ENCODE results near the gene GABARAP.
A peak's percentile ranks its signal among the peaks of the same experiment; 100 is the strongest.

GABARAP gene

DNA sequence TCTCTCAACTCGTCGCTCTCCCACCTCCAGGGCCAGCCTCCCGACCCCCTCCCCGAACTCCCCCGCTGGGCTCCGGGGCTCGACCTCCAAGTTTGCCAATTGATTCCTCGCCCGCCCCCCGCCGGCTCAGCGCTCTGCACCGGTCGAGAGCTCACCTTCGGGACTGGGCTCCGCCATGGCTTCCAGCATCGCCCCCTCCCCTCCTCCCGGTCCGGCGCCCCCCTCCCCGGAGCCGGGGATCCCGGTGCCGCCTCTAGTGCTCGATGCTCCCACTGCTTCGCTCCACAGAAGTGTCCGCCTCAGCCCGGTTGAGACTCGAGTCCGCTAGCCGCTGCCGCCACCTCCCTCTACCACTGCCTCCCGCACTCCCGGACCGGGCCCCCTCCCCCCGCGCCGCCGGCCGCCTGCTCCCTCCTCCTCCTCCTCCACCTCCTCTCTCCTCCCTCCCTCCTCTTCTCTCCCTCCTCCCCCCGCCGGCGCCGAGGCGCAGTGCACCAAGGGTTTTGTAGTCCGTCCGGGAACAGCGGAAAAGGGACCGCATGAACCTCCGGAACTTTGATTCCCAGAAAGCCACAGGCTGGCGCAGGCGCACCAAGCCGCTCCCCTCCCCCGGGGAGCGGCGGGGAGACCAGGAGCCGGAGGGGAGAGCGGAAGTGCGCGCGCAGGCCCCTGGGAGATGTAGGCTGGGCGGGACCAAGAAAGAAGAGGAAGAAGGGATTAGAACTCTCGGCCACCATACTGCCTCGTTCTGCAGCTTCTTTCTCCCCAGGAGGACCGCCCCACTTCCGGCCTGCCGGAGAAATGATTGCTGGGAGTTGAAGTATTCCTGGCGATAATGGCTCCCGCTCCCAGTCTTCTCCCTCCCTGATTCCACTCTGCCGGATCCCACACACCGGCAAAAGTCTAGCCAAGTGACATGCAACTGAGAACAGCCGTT lies 2.9 kb downstream of the GABARAP start, which contains the start of gene PHF23:
Gene PHF23, minus strand, starts transcription at position 367 of the 937 bp plus-strand sequence. Its CDS starts 178 bp downstream, at position 189.
- DNase-seq = peak; percentile 100

DNA sequence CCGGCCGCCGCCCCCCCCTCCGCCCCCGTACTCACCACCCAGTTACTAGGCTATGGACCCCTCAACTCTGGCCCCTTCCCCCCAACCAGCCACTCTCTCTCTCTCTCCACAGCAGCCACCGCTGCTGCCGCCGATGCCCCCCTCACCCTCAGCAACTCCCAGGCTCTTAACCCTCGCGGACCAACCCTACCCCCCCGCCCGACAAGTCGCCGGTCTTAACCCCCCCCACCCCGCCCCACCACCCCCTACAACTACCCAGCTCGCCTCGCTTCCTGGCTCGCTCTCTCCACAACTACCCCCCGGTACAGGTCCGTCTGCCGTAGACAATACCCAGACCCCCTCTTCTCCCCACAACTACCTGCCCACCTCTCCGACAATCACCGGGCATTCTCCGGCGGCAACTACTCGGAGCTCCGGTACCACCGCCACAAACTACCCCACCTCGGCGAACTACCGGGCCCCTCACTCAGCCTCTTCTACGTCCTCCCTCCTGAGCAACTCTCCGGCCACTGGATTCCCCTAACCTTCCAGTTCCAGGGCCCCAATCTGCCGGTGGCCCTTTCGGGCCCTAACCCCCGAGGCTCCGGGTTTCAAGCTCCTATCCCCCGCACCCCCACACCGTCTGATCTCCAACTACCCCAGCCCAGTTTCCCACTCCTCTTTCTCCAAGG lies 3.7 kb downstream of the GABARAP start:
- DNase-seq = peak; percentile 35

DNA sequence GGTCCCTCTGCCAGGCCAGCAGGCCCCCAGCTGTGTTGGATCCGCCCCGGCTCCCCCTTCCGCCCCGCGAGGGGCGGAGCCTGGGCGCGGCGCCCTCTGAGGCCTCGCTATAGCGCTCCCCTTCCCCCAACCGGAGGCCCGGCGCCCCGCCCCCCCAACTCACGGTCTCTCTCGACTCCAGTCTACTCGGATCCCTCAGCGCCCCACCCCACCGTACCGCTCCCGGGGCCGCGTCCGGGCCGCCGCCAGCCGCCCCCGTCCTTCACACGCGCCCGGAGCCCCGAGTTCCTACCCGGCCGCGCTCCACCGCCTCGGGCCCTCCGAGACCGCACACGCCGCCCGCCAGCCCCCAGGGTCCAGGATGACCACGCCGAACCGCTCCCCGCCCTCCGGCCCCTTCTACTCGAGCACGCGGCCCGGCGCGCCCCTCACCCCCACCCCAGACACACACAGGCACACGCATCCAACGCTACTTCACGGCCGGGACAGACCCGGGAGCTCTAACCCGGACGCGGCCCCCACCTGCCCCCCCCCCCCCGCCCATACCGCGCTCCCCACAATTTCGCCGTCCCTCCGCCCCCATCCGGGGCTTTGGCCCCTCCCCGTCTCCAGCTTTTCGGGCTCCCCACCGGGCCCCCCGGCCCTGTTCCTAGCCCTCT lies 4.4 kb downstream of the GABARAP start:
- DNase-seq = peak; percentile 84

DNA sequence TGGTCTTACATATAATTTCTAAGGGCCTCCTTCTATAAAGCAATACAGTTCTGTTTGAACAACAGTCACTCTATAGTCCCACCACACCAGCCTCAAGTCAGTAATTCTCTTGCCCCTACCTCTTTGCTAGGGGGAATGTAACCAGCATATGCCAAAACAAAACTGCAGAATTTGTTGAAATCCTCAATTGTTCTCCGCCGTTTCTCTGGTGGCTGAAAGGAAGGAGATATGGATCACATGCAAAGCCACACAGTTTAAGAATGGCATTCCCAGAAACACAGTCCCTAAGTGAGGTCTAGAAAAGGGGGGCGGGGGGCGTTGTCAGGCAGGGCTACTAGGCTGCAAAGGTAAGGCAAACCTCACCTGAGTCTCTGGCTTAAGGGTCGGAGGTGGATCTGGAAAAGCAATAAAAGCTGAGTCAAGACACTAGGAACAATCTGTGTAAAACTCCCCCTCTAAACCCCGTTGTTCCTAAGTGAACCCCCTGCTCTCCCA lies 4.9 kb downstream of the GABARAP start:
- no peak for DNase-seq

DNA sequence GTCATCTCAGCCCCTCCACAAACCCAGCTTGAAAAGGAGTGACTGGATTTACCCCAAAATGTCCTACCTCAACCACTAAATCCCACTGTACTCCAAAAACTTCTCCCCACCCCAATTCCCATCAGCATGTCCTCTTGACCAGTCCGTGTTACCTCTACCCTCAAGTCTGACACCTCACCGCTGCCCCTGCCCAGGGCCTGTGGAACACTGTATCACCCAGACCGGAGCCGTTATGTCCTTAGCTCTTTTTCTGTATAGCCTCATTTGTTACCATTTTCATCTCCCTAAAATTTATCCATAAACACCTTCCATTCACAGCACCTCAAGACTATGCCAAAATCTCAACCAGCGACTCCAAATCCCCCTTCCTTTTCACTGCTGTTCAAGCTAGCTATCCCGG lies 5.4 kb downstream of the GABARAP start:
- no peak for DNase-seq

DNA sequence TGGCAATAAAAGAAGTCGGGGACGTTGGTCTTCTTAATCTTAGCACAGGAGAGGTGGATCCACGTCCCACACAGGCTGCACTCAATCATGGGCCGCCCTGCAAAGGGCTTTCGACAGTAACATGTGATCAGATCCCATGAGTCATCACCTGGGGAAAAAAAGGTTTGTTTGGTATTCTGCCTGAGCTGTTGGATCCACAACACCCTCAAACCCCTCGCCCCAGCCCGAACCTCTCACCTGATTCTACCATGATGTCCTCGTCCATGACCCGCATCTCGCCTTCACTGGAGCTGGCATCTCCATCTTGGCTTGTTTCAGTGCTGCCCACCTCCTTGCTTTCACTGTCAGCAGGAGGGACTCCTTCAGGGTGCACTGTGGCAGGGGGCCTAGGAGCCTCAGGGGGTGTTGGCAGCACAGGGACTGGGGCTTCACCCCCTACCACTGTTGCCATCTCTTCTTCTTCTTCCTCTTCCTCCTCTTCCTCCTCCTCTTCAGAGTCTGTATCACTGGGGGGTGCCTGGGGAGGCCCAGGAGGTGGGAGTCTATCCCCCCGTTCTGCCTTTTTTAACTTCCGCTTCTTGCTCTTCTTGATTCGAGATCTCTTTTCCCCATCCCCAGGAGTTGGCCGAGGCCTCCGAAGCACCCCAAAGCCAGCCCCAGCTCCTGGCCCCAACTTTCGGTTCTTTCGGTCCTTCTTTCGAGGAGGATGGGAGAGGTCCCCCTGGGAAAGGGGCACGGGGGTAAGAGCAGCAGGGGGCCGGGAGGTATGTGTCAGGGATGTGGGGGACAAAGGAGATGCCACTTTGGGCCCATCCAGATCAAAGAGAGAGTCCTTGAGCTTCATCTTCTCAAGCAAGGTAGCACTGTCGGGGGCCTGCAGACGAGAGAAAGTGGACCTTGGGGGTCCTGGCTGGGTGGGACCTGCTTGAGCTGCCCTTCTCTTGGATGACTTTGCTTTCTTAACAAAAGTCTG lies 6.3 kb downstream of the GABARAP start:
- DNase-seq = no peak

DNA sequence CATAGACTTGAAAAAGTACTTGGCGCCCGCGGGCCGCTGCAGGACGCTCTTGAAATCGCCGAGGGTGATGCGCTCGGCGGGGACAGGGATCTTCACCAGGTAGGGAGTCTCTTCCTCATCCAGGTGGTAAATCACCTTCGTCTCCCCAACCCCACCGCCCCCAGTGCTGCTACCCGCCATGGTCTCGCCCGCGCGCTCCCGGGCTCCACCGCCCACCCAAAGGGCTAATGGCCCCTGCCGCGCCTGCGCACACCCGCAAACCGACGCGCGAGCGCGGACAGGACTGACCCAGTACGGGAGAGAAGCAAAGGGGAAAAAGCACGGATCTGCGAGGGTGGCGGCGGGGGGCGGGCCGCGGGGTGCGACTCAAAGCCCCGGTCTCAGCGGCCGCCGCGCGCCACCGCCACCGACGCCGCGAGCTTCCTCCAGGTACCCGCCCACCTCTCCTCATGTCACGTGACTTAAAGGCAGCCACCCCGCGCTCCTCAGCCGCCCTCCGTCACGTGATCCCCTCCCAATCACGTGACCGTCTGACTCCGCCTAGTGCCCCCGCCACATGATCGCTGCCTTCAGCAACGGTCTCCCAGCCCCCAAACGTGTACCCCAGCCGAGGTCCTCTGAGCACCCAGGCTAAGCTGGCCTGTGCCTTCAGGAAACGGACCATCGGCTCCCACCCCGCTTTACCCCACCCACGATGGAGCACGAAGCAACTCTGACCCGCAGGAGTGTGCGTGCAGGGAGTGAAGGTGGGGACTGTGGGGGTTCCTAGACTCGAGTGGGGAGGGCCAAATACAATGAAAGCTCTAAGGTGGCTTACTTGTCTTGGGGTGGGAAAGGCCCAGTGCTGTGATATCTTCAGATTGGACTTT lies 7.9 kb downstream of the GABARAP start, which contains the start of gene DVL2:
Gene DVL2, minus strand, starts transcription at position 435 of the 869 bp plus-strand sequence. Its CDS starts 255 bp downstream, at position 180.
- DNase-seq = peak; percentile 97

DNA sequence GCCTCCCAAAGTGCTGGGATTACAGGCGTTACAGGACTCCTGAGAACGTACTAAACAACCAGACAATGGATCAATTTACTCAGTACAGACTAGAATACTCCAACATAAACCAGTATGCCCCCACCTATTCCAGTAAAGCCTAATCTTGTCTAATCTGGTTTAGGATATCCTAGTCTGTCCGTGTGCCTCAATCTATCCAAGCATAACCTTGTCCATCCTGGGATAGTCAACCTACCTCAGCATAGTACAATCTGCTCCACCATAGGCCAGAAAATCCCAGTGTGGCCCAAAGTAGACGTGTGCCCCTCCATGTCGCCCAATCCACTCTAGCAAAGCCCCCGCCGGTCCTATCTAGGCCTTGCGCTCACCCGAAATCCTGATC lies 8.6 kb downstream of the GABARAP start:
- no peak for DNase-seq

DNA sequence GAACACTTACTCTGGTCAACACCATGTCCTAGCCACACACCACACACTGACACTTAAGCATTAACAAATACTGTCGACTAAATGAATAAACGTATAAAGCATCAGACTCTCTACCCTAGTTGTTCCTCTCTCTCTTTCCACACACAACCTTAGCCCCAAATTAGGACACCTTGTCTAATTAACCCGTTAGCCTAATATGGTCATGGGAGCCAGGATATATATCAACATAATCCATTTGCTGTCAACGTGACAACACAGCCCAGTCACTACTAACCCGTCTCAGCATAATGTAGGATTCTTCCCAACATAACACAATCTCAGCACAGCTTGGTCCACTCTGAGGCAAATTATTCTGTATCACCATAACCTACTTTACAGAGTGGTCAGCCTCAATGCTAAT lies 10.1 kb downstream of the GABARAP start:
- no peak for DNase-seq

DNA sequence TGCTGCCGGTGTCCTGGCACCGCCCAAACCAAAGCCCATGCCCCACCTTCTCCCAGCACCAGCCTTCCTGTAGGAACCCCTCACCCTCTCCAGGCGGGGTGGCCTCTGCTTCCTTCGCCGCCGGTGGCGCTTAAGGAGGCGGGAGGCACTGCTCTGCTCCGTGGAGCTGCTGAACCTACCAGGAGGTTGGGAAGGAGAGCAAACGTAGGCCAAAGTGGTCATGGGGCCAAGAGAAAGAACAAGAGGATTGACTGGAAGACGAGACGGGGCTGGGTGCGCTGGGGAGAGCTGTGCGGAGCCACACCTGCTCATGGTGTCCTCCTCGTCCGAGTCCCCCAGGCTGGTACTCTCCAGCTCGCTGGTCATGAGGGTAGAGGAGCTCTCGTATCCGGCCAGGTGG lies 12.7 kb downstream of the GABARAP start:
- no peak for DNase-seq

DNA sequence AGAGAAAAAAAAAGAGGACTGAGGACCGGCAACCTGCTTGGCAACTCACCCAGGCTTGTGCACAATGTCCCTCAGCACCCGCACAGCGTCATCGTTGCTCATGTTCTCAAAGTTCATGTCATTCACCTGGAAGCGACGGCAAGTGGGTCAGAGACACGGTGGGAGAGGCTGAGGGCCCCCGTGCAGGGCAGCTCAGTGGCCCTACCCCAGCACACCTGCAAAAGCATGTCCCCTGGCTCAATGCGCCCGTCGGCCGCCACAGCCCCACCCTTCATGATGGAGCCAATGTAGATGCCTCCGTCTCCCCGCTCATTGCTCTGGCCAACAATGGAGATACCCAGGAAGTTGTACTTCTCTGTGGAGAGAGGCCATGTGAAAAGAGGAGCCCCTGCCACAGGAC lies 13.3 kb downstream of the GABARAP start:
- no peak for DNase-seq

DNA sequence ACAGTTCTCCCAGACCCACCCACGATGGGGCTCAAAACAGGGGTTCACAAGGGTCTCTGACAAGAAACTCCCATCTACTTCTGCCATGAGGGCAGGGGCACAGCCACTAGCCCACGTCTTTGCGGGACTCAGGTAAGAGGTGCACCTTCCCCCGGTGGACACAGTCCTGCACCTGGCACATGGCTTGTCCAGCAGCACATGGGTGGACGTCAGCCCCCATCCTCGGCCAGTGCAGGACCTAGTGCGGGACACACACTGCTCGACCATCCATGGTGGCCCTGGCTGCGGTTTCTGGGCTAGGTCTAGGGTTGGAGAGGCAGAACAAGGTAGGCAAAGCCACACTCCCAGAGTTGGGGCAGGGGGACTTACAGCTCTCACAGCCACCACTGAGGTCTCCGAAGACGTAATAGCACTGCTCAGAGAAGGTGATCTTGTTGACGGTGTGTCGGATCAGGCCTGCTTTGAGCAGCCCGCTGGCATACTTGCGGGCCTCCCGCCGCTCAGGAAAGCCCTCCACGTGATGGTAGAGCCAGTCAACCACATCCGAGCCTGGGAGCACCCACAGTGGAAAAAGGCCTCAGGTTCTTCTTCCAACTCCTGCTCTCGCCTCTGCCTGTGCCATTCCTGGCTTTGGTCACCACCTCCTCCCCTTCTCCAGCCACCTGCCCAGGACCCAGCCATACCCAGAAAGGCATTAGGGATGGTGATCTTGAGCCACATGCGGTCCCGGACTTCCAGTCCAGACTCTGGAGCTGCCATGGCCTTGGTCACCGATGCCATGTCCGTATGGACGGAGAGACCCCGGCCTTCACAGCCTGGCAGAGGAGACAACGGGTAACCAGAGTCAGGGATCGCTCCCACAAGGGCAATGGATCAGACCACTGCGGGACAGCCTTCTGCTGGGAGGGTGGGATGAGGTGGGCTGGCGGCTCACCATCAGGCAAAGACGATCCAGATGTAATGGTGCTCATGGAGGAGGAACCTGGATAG lies 15.2 kb downstream of the GABARAP start:
- DNase-seq = no peak

DNA sequence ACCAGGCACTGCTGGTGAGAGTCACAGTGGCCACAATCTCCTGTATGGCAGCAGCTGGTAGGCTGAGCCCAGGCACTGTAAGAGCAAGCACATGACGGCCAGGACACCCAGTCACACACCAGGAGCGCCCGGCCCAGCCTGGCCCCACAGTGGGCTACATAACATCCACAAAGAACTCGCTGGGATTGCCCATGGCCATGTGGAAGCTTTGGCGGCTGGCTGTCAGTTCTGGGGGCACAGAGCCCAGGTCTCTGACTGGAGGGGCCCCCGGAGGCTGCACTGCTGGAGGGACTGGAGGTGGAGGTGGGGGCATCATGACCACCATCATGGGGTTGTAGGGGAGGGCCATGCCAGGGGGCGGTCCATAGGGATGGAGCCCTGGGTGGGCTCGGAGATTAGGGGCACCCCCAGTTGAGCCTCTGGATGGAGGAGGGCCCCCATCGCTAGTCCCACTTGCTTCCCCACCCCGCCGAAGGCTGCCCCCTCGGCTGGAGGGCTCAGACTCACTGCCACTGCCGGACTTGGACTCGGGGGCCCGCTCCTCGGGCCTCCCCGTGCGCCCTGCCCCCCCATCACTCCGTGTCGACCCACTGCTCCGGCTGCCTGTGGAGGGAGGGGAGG lies 16.4 kb downstream of the GABARAP start:
- no peak for DNase-seq

DNA sequence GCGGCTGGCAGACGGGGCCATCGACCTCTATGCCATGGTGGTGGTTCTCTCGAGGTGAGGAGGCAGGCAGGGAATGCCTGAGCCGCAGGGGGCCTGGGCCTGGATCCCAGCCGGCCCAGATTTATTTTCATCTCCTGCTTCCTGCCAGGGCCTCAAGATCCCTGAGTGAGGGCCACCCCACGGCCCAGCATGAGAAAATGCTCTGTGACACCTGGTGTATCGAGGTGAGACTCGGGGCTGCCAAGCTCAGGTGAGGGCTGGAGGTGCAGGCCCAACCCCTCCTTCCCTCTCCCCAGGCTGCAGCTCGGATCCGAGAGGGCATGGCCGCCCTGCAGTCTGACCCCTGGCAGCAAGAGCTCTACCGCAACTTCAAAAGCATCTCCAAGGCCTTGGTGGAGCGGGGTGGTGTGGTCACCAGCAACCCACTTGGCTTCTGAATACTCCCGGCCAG lies 17.6 kb downstream of the GABARAP start:
- no peak for DNase-seq

DNA sequence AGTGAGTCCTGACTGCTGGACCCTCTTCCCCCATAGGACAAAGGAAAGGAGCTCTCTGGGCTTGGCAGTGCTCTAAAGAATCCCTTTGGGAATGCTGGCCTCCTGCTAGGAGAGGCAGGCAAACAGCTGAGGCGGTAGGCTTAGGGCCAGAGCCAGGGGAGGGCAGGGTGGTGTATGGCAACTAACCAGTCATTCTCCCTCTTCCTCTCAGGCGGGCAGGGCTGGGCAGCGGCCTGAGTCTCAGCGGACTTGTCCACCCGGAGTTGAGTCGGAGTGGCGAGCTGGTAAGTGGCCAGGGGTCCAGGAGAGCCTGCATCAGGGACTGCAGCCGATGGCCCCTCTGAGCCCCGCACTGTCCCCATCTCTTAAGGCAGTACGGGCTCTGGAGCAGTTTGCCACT lies 18.1 kb downstream of the GABARAP start:
- no peak for DNase-seq

DNA sequence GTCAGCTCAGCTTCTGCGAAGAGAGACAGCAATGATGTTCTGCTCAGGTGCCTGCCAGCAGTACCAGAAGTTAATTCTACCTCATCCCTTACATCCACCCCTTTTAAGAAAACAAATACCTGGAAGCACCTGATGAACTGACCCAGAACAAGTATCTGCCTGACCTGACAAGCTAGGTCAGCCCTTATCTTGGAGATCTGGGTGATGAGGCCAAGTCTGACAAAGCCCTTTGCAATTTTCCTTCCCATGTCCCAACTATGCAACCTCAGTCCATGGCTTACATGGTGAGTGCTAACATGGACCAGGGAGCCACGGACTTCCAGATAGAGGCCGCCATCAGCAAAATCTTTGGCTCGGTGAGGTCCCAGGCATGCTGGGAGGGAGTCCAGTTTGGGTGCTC lies 18.9 kb downstream of the GABARAP start:
- no peak for DNase-seq

DNA sequence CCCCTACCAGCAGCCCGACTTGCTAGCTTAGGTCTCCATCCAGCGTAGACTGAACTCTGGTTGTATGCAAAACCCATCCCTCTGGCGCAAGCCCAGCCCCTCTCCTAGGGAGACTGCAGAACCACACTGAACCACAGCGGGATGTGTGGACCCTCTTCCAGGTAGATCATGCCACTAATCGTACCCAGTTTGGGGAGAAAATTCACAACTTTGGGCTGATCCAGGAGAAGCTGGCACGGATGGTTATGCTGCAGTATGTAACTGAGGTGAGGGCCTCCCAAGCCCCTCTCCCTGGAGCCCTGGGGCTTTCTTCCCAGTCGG lies 19.3 kb downstream of the GABARAP start:
- no peak for DNase-seq

DNA sequence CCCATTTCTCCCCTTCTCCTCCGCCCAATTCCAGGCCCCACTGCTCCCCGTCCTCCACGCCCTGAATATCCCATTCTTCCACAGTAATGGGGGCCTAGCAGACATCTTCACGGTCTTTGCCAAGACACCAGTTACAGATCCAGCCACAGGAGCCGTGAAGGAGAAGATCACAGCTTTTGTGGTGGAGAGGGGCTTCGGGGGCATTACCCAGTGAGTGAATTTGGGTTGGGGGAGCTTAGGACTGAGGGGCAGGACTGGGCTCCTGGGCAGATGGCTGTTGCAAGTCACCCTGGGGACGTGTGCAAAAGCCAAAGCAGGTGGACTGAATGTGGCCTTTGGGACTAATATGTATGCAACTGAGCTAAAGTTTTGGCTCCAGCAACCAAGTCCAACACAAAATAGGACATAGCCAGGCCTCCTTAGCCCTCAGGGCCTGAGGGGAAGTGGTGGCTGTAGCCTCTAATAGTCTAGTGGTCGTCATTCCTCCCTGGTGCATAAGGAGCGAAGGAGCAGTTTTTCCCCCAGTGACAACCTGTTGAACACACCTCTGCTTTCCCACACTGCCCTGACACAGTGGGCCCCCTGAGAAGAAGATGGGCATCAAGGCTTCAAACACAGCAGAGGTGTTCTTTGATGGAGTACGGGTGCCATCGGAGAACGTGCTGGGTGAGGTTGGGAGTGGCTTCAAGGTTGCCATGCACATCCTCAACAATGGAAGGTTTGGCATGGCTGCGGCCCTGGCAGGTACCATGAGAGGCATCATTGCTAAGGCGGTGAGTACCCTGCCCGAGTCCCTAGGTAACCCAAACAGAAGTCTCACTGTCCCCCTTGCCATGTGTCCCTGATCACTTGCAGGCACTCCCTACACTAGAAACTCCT lies 19.9 kb downstream of the GABARAP start:
- DNase-seq = no peak
